HG02678 (cell line): ENCODE data around the gene OGDHL.
"Not testable (repeated sequence)": the region's sequence is repeated elsewhere in the genome, so short reads cannot be mapped to it uniquely, and the experiment has no call there.

Source experiments
- ATAC-seq: cut with Tn5 transposase; IDR thresholded peaks from one replicate; pipeline ENCODE4 v1.9.1; 2021; ENCODE audit warnings: mild to moderate bottlenecking, moderate library complexity; ENCODE audit not compliant: unreplicated experiment

OGDHL gene

DNA sequence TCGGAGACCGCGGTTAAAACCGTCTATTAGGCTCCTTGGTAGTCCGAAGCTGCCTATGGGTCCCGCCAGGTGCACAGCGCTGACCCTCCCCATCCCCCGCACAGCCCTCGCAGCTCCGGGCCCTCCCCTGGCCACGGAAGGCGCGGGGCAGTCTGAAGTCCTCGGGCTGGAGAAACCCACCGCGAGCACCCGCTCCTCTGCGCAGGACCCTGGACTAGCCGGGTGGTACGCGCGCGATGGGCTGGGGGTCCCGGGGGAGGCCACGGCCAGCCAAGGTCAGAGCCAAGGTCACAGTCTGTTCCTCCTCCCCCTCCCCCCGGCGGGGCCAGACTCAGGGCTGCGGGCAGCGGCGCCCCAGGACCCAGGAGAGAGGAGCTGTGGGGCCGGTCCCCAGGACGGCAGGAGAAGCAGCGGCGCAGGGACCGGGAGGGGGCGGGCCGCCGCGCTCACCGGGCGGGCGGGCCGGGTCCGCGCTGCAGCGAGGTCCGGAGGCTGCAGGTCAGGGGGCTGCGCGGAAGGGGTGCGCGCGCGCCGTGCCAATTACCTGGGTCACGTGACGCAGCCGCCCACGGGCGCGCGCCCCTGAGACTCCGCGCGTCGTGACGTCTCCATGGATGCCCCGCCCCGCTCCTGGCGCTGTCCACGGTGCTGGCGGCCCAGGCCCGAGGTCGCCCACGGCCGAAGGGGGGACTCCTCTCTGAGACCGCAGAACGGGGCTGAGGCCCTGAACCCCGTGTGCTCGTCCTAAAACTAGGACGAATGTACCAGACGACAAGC, at the start of gene OGDHL:
Gene OGDHL (minus strand): TSS at position 535 of the 777 bp plus-strand sequence. CDS start 3,731 bp downstream, outside the sequence.
- peak; percentile 69 for ATAC-seq

DNA sequence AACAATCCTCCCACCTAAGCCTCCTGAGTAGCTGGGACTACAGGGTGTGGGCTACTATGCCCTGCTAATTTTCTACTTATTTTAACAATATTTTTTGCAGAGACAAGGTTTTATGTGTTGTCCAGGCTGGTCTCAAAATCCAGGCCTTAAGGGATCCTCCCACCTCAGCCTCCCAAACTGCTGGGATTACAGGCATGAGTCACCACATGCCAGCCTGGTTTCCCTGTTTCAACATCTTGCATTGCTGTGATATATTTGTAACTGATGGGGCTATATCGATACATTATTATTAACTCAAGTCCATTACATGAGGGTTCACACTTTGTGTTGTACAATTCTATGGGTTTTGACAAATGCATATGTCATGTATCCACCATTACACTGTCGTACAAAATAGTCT, 41.9 kb upstream of the OGDHL start:
- ATAC-seq = no peak

DNA sequence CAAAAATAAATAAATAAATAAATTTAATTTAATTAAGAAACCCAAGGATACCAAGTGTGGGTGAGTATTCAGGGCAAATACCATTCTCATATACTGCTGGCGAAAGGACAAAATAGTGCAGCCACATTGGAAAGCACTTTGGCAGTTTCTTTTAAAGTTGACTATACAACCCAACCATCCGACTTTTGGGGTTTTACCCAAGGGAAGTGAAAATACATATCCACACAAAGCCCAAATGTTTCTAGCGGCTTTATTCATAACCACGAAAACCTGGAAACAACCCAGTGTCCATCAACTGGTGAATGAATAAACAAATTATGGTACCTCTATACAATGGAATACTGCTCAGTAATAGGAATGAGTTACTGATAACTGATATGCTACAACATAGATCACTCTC, 36.2 kb upstream of the OGDHL start:
- no peak for ATAC-seq

DNA sequence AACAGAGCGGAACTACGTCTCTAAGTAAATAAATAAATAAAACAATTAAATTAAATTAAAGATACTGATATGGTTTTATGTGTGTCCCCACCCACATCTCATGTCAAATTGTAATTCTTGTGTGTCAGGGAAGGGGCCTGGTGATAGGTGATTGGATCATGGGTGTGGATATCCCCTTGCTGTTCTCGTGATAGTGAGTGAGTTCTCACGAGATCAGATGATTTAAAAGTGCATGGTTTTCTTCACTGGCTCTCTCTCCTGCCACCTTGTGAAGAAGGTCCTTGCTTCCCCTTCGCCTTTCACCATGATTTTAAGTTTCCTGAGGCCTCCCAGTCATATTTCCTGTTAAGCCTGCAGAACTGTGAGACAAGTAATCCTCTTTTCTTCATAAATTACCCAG, 29.0 kb upstream of the OGDHL start:
- ATAC-seq = no peak

DNA sequence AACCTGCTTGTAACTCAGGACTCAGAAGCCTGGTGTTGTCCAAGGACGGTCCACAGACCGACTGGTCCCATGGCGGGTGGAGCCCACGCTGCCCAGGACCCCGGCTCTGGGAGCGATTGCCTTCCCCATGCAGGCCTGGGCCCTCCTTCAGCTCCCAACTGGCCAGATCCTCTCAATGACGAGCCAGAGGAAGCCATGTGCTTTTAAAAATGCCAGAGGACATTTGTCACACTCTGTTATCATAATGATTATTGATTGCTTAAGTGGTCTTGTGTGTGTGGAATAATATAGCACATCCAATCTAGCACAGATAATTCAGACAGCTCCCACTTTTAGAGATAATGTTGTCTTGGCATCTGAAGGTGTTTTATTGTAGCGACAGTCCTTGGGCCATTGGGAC, 22.6 kb upstream of the OGDHL start:
- no peak for ATAC-seq

DNA sequence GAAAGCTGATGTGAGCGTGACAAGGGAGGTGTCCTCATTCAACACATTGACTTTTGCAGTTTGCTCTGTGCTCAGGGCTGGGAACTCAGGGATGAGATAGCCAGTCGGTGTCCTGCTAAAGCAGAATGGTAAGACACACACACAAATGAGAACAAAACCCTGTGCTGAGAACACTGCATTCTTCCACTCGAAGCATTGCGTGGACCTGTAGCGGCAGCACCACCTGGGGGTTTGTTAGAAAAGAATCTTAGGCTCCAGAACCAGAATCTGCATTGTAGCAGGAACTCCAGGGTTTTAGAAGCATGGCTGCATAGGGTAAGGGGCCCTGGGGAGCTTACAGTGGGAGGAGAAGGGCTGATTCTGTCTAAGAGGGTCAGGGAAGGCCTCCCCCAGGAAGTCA, 21.5 kb upstream of the OGDHL start:
- ATAC-seq = no peak

DNA sequence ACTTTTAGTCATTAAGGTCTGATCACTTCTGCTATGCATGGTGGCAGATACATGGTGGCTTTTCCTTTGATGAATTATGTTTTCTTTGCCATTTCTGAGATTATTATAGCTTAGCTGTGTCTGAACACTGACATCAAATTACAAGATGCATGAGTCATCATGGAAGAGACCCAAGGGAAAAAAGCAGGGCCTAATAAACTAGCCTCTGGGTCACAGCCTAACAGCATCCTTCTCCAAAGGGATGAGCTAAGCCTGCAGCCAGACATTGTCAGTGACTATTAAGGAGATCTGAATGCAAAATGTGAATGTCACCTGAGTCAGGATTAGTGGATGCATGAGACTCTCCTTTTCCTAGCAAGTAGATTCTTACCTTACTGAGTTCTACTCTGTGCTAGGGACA, 19.1 kb upstream of the OGDHL start:
- ATAC-seq = no peak

DNA sequence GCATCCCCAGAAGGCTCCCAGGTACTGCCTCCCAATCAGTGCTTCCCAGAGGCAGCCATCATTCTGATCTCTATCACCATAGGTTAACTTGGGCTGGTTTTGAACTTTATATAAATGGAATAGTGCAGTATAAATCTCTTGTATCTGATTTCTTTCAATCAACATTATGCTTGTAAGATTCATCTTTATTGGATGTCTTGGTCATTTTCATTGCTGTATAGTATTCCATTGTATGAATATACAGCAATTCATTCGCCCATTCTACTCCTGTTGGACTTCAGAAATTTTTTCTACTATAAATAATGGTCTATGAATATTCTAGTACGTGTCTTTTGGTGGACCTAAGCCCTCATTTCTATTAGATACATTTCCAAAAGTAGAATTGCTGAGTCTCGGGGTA, 16.1 kb upstream of the OGDHL start:
- ATAC-seq = no peak

DNA sequence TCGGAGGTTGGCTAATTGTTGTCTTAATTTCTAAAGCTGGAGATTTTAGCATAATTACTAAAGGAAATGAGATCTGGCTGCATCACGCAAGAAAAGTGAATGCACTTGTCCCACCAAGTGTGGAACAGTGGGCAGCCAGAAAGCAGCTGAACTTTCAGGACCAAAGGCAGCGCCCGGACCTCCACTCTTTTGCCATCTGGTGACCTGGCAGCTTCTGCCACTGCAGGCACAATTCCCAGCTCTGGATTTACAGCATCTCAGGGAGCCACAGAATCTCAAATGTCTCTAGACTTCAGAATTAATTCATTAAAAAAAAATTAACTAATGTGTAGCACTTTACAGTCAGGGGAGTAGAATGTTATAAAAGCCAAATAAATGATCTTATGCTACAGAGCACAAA, 14.7 kb upstream of the OGDHL start:
- no peak for ATAC-seq

DNA sequence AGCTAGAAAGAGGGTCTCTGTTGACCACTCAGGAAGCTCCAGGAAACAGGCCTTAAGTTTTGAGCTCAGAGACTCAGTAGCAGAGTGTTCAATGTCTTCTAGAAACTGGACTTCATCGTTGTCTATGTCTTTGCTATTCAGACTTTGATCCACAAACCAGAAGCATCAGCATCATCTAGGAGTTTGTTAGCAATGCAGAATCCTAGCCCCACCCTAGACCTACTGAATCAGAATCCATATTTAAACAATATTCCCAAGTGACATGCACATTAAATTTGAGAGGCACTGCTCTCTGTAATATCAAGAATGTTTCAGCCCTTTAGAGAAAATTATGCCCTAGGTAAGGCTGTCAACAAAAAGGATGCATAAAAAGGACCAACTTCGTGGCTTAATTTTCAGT, 12.9 kb upstream of the OGDHL start:
- ATAC-seq = no peak

DNA sequence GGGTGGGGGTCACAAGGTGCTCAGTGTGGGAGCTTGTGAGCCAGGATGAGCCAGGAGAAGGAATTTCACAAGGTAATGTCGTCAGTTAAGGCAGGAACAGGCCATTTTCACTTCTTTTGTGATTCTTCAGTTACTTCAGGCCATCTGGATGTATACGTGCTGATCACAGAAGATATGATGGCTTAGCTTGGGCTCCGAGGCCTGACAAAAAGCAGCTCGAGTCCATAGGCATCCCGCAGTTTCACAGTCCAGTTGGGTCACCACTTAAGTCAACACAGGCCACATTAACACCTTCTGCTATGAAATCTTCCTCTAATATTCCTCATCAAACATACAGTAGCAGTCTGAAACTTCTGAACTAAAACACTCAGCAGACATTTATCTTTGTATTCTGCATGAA, 10.8 kb upstream of the OGDHL start:
- ATAC-seq = not testable (repeated sequence)

DNA sequence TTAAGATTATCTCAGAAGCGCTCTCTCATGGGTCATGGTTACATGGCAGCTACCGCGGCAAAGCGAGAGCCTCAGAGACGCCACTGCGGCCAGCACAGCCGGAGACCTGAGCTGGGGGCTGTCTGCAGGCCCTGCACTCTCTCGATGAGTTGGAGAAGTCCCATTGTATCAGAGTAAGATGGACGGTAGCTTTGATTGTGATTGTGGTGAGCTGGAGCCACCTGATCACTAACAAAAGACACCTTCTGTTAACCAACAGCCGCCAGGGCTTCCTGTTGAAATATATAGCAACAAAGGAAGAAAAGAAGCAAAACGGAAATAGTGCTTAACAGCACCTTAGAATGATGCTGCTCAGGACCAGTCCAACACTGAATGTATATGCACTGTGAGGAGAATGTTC, 8.9 kb upstream of the OGDHL start:
- not testable (repeated sequence) for ATAC-seq

DNA sequence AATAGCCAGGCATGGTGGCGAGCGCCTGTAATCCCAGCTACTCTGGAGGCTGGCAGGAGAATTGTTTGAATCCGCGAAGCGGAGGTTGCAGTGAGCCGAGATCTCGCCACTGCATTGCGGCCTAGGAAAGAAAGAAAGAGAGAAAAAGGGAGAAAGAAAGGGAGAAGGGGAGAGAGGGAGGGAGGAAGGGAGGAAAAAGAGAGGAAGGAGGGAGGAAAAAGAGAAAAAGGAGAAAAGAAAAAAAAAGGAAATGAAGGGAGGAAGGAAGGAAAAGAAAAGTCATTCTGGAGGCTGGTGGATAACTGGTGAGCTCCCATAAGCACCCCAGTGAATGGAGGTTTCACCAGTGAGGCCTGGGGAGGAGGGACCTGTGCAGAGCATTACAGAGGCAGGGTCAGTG, 7.6 kb upstream of the OGDHL start:
- no peak for ATAC-seq

DNA sequence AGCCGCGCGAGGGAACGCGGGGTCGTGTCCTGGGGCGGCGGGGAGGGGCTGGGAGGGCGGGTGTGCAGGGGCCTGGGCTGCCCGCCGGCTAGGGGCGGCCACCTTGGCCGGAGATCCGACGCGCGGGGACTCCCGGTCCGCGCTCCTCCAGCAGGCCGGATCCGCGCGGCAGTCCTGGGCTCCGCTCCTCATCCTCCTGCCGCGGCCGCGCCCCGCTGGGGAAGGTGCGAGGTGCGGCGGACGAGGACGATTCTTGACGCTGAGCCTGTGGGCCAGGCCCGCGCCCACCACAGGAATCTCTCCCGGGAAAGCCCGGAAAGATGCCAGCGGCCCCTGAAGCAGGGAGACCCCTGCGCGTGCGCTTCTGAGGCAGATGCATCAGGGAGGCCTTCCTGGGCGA, 6.6 kb upstream of the OGDHL start:
- no peak for ATAC-seq

DNA sequence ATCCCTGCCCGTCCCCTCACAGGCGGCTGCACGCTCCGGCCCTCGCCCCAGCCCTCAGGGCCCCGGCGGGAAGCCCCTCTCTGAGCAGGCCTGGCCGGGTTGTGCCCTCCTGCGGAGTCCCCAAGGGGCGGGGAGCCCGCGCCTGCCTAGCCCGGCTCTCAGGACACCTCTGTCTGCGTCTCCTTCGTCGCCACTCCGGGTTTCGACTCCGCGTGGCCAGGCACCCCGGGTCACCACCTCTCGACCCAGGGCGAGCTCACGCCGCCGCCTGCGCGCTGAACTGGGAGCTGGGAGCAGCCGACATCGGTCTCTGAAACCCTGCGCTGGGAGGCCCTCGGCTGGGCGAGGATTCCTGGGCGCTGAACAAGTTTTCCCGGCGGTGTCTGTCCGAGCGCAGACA, 6.2 kb upstream of the OGDHL start:
- ATAC-seq = no peak

DNA sequence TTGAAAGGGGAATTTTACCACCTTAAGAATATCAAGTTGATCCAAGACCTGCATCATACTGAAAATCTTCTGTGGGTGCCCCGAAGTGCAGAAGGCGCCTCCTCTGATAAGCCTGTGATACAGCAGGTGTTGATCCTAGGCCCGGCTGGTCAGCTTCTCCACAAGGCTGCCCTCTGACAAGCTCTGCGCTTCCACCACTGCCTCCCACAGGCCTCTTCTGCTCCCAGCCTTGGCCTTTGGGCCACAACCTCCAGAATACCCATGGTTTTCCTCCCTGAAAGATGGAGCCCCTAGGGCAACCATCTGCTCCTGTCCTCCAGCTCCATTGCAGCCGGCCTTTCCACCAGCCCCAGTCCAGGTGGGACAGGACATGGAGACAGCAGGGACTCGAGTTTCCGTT, 5.6 kb upstream of the OGDHL start:
- no peak for ATAC-seq

DNA sequence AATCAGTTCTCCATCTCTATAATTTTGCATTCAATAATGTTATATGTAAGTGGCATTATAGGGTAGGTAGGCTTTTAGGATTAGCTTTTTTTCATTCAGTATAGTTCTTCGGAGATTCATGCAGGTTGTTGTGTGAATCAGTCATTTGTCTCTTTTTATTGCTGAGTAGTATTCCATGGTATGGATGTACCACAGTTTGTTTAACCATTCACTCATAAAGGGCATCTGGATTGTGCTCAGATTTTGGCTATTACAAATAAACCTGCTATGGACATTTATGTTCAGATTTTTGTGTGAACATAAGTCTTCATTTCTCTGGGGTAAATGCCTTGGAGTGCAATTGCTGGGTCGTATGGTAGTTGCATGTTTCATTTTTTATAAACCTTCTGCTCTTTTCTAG, 4.4 kb upstream of the OGDHL start:
- no peak for ATAC-seq

DNA sequence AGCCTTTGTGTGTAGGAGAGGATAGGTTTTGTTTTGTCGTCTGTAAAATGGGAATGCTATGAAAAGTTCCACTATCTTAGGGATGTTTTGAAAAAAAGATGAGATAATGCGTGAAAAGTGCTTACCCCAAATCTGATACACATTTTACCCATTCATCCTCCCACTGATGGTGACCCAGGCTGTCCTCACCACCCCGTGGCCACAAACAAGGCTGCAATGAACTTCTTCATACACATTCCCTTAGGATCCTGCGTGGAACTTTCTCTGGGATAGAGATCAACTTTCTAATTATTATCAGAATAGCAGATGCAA, 399 bp upstream of the OGDHL start:
- no peak for ATAC-seq

DNA sequence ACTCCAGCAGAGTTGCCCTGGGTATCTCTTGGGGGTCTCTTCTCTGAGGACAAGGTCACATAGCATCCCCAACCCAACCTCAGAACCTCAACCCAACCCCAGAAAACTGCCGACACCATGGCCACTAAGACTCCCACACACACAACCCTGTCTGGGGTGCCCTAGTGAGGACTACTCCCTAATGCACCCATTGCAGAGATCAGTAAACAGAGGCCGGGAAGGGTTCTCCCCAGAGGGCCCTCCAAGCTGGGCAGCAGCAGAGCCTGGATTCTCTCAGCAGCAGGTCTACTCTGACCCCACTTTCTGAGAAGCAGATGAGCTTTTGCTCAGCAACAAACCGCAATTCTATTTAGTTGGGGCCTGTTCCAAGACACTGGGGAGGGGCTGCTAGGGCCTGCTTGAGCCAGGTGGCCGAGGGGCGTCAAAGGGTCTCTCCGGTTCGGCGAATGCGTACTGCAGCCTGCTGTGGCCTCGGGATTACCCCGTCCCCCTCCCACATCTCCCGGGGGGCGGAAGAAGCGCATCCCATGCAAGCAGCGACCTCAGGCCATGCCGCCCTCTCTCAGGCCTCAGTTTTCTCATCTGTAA, 828 bp downstream of the OGDHL start:
- no peak for ATAC-seq

DNA sequence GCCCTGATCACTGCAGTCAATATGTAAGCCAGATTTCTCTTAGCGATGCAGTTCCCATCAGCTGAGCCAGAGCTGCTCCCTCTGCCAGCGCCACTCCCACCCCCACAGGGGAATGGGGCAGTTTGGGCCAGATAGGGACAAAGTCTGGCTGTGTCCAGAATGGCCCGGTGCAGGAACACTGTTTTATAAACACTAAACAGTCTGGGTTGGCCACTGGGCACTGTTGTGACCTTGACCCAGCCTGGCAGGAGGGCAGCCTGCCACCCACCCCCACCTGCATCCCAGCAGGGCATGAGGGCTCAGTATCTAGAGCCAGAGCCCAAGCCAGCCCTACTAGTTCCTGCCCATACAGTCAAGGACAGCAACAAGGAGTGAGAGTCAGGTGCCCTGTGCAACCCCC, 1.3 kb downstream of the OGDHL start:
- no peak for ATAC-seq

DNA sequence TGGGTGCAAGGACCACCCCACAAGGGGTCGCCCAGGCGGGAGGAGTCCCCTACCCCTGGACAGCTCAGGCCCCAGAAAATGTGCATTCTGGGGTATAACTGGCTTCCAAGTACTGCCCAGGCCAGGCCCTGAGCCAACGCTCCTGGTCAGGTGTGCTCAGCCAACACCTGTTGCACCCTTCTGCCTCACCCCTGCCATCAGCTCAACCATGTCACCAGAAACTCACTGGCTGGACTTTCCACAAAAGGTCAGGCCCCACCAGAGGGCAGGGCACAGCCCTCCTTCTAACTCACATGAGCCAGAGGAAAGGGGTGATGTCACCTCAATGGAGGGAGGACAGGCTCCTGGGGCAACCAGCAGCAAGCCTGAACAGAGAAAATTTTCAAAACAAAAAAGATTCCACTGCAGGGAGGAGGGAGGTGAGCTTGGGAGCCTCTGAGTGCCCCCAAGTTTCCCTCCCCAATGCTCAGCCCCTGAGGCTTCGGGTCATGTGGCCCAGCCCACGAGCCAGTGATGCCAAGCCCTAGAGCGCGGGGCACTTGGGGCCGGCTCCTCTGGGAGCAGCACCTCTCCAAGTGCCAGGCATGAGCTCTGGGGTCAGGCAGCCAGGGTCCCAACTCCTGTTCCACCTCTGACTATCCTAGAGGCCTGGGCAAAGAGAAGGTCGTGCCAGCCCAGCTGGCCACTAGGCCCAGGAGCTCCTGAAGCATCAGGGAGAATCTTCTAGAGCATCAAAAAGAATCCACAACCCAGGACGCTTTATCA, 2.2 kb downstream of the OGDHL start:
- no peak for ATAC-seq

DNA sequence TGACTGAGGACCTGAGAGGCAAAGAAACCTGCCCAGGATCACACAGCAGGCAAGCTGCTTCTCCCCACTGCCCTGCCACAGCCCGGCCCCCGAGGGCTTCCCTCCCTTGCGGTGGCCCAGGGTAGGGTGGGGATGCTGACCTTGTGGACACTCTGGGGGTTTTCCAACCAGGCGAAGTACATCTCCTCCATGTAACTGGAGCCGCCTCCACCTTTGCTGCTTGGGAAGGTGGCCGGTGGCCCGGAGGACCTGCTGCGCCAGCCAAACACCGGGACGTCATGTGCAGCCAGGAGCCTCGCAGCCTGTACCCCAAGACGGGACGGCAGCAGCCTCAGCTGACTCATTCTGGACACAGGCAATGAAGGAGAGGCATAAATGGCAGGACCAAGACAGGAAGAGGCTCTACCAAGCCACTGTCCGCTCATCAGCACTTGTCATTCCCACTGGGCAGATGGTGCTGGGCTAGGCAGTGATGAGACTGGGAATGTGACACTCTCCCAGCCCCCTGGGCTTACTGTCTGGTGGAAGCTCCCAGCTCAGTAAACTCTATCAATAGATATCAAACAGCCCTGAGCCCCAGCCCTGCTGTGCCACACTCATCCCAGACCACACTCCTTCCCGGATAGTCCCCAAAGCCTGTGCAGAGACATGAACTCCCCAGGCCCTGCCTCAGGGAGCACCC, 3.7 kb downstream of the OGDHL start:
- no peak for ATAC-seq
